ENCODE results near the gene TMEM225.

DNA sequence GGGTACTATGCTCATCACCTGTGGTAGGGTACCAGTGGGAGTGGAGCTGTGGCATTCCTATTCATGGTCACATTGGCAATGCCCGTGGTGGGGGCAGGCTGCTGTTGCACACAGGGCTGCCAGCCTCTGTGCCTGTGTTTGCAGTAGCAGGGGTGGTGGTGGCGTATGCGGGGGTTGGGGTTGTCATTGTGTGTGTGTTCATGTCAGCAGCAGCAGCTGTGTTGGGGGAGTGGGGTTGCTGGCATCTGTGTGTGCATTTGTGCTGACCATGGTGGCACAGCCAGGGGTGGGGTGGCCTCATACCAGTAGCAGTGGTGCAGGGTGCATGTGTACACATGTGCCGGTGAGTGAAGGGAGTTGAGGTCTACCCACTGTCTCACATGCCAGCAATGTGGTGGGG is 34.4 kb downstream of the TMEM225 start:
- TF ChIP-seq, protein P1, sequence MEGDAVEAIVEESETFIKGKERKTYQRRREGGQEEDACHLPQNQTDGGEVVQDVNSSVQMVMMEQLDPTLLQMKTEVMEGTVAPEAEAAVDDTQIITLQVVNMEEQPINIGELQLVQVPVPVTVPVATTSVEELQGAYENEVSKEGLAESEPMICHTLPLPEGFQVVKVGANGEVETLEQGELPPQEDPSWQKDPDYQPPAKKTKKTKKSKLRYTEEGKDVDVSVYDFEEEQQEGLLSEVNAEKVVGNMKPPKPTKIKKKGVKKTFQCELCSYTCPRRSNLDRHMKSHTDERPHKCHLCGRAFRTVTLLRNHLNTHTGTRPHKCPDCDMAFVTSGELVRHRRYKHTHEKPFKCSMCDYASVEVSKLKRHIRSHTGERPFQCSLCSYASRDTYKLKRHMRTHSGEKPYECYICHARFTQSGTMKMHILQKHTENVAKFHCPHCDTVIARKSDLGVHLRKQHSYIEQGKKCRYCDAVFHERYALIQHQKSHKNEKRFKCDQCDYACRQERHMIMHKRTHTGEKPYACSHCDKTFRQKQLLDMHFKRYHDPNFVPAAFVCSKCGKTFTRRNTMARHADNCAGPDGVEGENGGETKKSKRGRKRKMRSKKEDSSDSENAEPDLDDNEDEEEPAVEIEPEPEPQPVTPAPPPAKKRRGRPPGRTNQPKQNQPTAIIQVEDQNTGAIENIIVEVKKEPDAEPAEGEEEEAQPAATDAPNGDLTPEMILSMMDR (IDR thresholded peaks at IDR 0.05; ENCODE audit: low read length): no peak
- no peak for TF ChIP-seq EZH2 (IDR thresholded peaks at IDR 0.05; ENCODE audit: borderline replicate concordance, low read length)
